Omental fat pad (tissue), 4 donors: Measurements from ENCODE around the gene CTBP1. TPM values are rescaled to one million over a fixed set of nuclear protein-coding genes. Genes with fewer than 3 reads are reported as not detected.

Experiments
- ATAC-seq: fragments of 150-250 bp; one replicate; pipeline ENCODE4 v1.9.1; 2016; ENCODE audit warnings: mild to moderate bottlenecking, moderate library complexity; ENCODE audit not compliant: low FRiP score
- DNase-seq: peaks from one replicate; pipeline ENCODE4 v3.0.0-alpha.2; 2019; ENCODE audit warnings: low spot score
- CTCF ChIP-seq, 3 donors: fragments of 450-650 bp; IDR thresholded peaks; one replicate each; pipeline ENCODE4 v1.5.1; 2016 to 2017; ENCODE audit warnings: antibody characterized with exemption in 3 of 3, mild to moderate bottlenecking in 3 of 3, moderate library complexity in 2 of 3
- total RNA-seq, 4 donors: library from RNA; depleted of rRNA; stranded (reverse); fragments of >200 nt; gene quantifications; one replicate each; pipeline ENCODE4 v1.1.0, GENCODE V29; 2016

CTBP1 gene
- total RNA-seq, 4 donors from 2014 or later = 102 to 137 (median 132) TPM

- DNase-seq (no peak), ATAC-seq (no peak)
- no peak for TF ChIP-seq CTCF (IDR thresholded peaks at IDR 0.05)
Observed at GRCh38 chr4:1279253-1279652, 30.3 kb upstream of the CTBP1 start.

- DNase-seq = no peak
- TF ChIP-seq CTCF (IDR thresholded peaks at IDR 0.05) = no peak
- ATAC-seq = no peak
Observed at GRCh38 chr4:1277667-1278665, 29.0 kb upstream of the CTBP1 start.

- TF ChIP-seq CTCF (IDR thresholded peaks at IDR 0.05) = no peak
- ATAC-seq = no peak
- DNase-seq = no peak
Observed at GRCh38 chr4:1276984-1277383, 28.1 kb upstream of the CTBP1 start.

- ATAC-seq (no peak), DNase-seq (no peak)
- no peak for TF ChIP-seq CTCF (IDR thresholded peaks at IDR 0.05)
Observed at GRCh38 chr4:1274871-1275270, 25.9 kb upstream of the CTBP1 start.

- DNase-seq (no peak), ATAC-seq (no peak)
- TF ChIP-seq CTCF (IDR thresholded peaks at IDR 0.05) = no peak
Observed at GRCh38 chr4:1271686-1272085, 22.8 kb upstream of the CTBP1 start.

- ATAC-seq = no peak
- no peak for DNase-seq
- TF ChIP-seq CTCF (IDR thresholded peaks at IDR 0.05) = no peak
Observed at GRCh38 chr4:1269209-1269608, 20.3 kb upstream of the CTBP1 start.
